ENCODE measurements around the gene AMH.

AMH gene

DNA sequence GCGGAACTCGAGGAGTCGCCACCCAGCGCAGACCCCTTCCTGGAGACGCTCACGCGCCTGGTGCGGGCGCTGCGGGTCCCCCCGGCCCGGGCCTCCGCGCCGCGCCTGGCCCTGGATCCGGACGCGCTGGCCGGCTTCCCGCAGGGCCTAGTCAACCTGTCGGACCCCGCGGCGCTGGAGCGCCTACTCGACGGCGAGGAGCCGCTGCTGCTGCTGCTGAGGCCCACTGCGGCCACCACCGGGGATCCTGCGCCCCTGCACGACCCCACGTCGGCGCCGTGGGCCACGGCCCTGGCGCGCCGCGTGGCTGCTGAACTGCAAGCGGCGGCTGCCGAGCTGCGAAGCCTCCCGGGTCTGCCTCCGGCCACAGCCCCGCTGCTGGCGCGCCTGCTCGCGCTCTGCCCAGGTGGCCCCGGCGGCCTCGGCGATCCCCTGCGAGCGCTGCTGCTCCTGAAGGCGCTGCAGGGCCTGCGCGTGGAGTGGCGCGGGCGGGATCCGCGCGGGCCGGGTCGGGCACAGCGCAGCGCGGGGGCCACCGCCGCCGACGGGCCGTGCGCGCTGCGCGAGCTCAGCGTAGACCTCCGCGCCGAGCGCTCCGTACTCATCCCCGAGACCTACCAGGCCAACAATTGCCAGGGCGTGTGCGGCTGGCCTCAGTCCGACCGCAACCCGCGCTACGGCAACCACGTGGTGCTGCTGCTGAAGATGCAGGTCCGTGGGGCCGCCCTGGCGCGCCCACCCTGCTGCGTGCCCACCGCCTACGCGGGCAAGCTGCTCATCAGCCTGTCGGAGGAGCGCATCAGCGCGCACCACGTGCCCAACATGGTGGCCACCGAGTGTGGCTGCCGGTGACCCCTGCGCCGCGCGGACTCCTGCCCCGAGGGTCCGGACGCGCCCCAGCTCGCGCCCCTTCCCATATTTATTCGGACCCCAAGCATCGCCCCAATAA is 2.3 kb downstream of the AMH start:
- no peak for DNase-seq

DNA sequence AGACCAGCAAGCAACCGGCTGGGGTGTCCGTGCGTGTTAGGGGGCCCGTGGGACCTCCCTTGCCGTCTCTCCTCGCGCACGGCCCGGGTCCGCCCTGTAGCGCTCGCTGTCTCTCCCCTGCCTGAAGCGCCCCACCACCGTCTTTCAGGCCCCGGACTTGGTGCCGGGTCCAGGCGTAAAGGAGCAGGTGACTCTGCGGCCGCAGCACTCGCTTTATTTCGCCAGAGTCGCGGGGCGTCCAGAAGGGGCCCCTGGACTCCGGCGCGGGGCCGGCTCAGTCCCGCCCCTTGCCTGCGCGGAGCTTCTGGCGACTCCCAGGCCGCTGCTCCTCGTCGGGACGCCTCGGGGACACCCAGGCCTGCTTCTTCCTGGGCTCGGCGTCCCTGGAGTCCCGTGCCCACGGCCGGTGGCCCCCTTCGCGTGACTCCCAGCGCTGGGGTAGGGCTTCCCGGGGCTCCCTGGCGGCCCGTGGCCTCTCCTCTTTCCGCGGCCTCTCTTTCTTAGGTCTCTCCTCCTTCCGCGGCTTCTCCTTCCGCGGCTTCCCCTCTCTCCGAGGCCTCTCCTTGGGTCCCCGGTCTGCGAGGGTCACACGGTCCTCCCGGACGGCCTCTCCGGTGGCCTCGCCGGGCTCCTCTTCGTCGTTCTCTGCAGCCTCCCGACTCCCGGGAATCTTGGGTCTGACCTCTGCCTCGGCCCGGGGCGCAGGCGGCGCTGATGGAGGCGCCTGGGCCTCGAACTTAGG is 3.1 kb downstream of the AMH start:
- no peak for DNase-seq

DNA sequence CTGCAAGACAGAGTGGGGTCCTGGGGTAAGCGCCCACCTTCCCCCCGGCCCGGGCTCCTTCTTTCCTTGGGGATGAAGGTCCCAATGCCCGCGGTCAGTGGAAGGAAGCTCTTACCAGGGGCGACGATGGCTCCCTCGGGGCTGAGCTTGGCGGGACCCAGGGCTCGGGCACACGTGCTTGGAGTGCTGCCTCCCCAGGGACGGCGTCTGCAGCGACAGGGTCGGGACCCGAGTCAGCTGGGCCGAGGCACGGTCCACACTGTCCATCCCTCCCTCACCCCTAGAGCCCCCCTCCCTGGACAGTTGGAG is 3.6 kb downstream of the AMH start:
- DNase-seq, result no peak

DNA sequence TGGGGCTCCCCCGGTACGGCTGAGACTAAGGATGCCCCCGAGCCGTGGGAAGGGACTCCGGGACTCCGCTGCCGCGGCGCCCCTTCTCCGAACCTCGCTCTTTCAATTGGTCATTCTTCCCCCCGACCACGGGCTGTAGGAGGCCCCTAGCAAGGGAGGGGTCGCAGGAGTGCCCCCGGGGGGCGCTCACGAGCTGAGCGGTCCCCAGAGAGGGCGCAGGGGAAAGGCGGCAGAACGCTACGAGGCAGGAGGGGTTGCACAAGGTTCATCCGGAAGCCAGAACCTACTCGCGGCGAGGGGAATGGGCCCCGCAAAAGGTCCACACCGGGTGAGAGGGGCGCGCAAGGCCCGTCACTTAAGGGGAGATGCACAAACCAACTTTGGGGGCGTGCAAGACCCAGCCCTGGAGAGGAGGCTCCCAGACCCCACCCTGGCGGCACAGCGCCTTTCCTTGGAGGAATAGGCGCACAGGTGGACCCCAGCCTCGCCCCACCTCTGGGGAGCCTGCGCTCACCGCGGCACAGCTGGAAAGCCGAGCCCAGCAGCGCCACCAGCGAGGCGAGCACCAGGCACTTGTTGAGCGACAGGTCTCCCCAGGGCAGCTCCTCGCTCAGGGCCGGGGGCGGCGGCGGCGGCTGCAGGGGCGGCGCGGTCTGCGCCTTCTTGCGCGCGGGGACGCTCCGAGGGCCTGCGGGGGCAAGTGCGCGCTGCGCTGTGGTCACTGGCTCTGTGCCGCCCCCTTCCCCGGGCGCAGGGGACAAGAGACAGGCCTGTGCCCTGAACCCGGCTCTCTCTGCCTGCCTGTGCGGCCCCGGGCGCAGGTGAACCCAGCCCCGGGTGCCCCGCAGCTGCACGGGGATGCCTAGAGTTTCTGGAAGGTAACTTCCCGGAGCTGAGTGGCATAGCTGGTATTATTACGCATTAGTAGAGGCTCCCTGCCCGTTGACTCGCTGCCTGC is 4.3 kb downstream of the AMH start:
- peak; percentile 45 to 47 for DNase-seq

DNA sequence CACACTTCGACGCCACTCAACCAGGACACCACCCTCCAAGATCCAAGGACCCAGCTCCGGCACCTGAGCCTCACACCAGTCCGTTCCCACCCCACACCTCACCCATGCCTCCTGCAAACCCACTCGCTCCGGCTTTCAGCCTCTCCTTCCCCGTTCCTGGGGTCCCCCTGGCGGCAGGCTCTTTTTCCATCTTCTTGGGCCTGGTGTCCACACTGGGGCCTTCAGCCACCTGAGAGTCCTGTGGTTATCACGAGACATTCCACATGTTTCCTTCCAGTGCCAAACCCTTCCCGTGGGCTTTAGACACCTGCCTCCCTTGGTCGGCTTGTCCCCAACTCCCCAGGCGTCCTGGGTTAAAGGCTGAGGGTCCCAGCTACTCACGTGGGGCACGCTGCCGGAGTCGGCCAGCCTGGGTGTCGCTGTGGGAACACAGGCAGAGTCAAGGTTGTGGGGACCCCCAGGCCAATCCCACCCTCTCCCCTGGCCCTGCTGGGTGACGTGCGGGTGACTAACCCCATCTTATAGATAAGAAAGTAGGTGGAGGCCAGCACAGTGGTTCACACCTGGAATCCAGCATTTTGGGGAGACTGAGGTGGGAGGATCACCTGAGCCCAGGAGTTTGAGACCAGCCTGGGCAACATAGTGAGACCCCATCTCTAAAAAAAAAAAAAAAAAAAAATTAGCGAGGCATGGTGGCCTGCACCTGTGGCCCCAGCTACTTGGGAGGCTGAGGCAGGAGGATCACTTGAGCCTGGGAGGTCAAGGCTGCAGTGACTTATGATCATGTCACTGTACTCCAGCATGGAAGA is 5.1 kb downstream of the AMH start:
- no peak for DNase-seq

DNA sequence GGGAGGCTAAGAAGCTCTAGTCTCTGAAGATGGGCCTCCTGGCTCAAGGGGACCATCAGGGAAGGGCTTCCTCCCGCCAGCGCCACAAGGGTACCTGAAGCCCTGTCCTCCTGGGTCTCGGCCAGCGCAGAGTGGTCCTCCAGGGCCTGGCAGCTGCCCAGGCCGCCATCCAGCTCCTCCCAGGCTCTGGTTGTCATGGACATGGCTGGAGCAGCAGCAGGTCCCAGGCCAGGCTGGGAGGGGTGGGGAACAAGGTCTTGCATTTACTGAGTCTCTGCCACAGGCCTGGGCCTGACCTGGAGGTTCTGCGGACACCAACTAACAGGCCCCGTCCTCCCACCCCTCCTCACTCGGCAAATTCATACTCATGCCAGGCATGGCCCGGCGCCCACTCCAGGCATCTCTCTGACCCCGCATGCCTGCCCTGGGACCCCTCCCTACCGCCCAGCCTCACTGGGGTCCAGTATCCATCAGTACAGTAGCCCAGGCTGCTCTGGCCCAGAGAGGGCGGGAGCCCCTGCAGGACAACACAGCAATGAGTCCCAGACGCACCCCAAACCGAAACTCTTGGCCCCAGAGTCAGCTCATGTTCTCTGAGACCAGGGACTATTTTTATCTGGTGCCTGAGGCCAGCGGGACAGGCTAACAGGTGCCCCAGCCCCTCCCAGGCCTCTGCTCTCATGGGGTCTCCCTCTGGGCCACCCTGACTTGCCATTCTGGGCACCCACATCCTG is 6.2 kb downstream of the AMH start:
- DNase-seq, result no peak

DNA sequence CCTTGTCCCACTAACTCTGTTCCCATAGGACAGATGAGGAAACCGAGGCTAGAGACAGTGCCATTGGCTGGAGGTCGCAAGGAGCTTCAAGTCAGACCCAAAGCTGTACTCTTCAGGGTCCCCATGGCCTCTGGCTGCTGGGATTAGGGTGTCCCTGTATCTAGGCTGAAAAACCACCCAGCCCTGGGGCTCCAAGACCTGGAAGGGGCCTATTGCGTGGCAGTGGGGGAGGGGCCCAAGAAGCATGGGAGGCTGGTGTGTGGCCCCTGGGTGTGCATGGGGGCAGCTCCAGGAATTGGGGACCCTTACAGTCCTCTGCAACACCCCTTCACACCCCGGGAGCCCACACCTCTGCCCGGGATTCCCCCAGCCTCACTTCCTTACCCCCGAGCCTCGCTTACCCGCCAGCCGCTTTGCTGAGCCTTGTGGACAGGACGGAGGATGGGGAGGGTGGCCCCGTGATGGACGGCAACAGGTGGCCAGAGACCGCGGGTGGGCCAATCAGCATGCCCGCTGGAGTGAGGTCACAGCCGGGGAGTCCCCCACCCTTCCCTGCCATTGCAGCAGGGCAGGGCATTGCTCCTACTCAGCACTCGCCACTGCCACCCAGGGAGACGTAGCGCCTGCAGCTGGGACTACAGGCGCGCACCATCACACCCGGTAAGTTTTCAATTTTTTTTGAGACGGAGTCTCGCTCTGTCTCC is 7.0 kb downstream of the AMH start, which contains the start of gene JSRP1:
JSRP1 (minus strand) TSS at position 436 of the 704 bp plus-strand sequence. CDS start 1,103 bp downstream, outside the sequence.
- no peak for DNase-seq

DNA sequence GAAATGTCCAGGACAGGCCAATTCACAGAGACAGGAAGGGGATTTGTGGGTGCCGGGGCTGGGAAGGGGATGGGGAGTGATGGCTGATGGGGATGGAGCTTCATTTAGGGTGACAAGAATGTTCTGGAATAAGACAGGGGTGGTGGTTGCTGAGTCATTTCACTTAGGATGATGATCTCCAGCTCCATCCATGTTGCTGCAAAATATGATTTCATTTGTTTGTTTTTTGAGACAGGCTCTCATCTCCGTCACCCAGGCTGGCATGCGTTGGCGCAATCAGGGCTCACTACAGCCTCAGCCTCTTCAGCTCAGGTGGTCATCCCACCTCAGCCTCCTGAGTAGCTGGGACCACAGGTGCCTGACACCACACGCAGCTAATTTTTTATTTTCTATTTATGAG is 10.2 kb downstream of the AMH start:
- no peak for DNase-seq

DNA sequence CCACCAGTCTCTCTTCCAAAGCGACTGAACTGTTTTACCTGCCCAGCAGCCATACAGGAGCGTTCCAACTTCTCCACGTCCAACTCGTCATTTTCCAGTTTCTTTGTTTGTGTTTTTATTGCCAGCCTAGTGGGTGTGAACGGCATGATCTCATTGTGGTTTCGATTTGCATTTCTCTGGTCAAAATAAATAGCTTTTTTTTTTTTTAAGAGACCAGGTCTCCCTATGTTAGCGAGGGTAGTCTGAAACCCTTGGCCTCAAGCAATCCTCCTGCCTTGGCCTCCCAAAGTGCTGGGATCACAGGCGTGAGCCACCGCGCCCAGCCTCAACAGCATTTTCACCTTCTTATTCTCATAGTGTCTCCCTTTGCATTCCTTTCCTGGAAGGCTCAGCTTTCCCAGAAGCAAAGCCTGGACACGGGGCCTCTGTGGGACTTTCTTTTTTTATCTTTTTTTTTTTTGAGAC is 11.2 kb downstream of the AMH start:
- no peak for DNase-seq

DNA sequence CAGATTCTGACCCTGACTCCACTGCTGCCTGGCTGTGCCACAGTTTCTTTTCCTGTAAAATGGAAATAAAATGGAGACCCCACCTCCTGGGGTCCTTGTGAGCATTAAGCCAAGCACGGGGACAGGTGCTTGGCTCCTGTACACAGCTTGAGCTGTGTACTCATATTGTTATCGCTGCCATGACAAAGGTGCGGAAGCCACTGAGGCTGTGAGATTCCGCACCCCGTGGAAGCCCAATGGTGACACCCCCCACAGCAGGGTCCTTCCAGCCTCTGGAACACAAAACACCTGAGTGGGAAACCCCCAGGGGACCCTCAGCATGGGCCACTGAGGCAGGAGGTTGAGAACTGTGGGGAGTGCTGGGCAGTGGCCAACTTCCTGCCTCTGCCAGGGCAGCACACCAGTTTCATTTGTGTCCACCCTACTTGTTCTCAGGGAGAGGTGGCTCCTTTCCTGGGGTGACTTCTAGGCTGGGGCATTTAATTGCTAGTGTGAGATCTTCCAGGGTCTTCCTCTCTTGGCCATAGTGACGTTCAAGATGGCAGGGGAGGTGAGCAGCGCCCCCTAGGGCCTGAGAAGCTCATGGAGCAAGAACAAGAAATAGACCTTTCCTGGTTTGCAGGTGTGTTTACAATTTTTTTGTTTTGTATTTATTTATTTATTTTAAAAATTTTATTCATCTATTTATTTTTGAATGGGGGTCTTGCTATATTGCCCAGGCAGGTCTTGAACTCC is 12.5 kb downstream of the AMH start:
- DNase-seq, result peak; percentile 41 to 48

DNA sequence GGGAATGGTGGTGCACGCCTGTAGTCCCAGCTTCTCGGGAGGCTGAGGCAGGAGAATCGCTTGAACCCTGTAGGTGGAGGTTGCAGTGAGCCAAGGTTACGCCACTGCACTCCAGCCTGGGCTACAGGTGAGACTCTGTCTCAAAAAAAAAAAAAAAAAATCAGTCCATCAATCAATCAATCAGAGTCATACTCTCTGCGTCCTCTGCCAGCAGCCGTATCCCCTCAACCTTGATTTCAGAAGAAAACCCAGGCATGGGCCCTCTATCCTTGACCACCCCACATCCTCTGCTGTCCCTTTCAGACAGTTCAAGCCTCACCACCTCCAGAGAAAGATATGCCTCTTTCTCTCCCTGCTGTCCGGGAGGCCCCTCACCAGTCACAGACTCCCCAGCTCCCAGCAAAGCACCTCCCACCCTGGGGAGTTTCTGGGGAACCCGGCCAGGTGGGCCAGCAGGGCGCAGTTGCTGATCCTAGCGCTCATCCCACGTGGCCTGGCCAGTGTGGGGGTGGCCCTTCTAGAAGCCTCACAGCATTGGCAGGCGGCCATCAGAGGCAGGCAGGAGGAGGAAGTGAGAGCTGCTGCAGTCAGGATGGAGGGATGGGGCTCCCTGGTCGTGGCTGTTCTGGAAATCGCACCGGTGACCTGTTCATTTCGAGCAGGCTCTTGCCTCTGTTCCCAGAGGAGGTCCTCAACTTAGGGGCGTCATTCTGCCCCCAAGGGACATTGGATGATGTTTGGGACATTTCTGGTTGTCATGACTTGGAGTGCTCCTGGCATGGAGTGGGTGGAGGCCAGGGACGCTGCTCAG is 17.3 kb downstream of the AMH start:
- DNase-seq, result no peak

DNA sequence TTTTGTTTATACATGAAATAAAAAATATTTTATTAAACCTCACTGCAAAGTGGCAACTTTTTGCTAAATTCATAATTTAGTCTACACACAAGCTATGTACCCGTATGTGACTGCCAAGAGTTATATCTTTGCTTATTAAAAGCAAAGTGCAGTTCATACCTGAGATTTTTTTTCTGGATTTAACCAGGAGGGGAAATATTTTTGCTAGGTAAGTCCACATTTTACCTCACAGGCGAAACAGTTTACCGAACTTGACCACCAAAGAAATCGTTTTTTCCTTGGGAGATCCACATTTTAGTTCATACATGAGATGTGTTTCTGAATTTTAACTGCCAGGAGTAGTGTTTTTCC is 19.3 kb downstream of the AMH start:
- DNase-seq, result no peak

DNA sequence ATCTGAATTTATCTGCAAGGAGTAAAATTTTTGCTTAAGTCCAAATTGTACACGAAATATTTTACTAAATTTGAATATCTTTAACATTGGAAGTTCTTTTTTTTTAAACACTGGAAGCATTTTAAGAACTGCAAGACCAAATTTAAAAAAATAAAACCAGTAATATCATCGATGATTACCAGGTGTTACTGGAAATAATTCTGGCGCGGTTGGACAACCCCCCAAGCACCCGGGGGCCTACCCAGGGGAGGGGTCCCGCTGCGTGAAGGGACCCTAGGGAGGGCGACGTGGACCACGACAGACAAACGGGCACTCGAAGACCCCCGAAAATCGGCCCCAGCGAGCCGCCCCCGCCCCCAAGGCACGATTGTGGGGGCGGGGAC is 19.7 kb downstream of the AMH start:
- no peak for DNase-seq

DNA sequence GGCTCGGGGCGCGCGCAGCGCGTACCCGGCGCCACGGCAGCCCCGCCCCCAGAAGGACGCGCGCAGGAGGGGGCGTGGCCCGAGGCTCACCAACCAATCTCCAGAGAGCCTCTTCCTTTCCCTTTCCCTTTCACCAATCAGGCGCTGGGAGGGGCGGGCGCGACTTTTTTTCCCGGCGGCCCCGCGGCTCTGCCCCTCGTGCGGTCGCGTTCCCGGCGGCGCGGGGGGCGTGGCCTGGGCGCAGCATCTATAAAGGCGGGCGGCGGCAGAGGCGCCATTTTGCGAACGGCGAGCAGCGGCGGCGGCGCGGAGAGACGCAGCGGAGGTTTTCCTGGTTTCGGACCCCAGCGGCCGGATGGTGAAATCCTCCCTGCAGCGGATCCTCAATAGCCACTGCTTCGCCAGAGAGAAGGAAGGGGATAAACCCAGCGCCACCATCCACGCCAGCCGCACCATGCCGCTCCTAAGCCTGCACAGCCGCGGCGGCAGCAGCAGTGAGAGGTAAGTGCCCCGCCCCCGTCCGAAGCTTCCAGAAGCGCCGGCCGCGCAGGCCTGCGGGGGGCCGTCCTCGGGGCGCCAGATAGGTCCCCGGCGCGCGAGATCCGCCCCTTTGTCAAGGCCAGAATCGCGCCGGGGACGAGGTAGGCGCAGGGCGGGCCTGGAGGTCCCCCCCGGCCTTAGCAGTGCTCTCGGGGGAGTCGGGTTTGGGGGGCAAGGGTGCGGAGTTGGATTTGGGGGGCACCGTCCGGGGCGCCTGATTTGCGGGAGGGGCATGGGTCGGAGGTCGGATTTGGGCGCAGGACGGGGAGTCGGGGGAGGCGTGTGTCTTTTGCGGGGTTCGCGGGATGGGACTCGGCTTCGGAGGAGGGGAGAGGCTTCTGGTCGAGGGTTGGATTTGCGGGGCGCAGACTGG is 20.4 kb downstream of the AMH start:
- DNase-seq, result peak; percentile 99

DNA sequence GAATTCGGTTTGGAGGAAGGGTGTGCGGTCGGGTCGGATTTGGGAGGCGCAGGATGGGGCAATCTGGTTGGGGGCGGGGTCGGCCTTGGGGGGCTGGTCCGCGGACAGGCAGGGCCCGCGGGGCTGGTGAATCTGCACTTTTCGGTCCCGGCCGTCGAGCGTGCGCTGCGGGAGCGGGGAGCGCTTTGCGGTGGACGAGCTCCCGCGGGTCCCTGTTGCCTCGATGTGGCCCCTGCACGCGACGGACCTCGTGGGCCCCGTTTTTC is 21.0 kb downstream of the AMH start:
- no peak for DNase-seq

DNA sequence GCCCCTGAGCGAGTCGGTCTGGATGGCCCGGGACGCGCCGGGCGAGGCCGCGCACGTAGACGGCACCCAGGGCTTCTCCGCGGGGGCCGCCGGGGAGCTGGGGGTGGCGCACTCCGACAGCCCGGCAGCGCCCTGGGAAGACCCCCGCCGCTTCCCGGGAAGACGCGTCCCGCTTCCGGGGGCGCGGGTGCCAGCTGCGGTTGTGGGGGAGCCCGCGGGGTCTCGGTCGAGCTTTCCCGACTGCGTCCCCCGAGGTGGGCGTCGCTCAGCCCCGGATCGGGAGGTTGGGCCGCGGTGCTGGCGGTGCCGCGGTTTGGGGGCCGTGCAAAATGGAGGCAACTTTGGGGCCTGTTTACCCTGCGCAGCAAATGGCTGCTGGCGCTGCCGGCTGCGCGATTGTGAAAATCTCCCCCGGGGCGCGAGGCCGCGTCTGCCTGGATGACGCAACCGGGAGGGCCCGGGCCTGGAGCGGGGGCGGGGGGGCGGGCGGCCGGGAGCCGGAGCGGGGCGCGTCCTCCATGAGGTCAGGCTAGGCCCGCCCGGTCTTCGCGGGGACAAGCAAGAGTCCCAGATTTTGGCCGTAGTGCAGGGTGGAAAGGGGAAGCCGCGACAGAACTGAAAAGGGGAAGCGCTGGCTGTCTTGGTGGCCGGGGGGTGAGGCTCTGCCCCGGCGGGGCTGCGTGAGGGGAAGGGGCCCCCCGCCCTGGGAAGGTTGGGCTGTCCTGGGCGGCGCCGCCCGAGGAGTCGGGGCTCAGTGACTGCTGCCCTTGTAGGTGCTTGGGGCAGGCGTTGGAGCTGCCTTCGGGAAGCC is 21.5 kb downstream of the AMH start:
- peak; percentile 67 to 76 for DNase-seq

Data from activated CD4-positive, alpha-beta T cell treated with anti-CD3 and anti-CD28 coated beads, Interleukin-2, amount 50 U/mL, for 4 hours (primary cell).